IPS-NIHi11 (cell line): ENCODE results near the gene ZNF785.
"Not testable (repeated sequence)": the region's sequence is repeated elsewhere in the genome, so short reads cannot be mapped to it uniquely, and the experiment has no call there.

Experiments
- DNase-seq: peaks from one replicate; pipeline ENCODE4 v3.0.0; 2012; ENCODE audit warnings: mixed read lengths, low spot score

Gene ZNF785

GRCh38 chr16:30565984-30566383, 19.5 kb downstream of the ZNF785 start:
- no peak for DNase-seq

GRCh38 chr16:30565526-30565925, 20.0 kb downstream of the ZNF785 start:
- DNase-seq, result no peak

- DNase-seq, result no peak
Measured at GRCh38 chr16:30562021-30562420, 23.5 kb downstream of the ZNF785 start.

GRCh38 chr16:30561089-30561816, 24.2 kb downstream of the ZNF785 start:
- DNase-seq, result no peak

GRCh38 chr16:30559690-30560089, 25.8 kb downstream of the ZNF785 start:
- DNase-seq, result no peak

GRCh38 chr16:30558789-30559377, 26.6 kb downstream of the ZNF785 start:
- DNase-seq, result no peak

- peak; percentile 93 for DNase-seq
Measured at GRCh38 chr16:30557957-30558788, 27.3 kb downstream of the ZNF785 start, which contains the start of gene ZNF764. Gene ZNF764 (minus strand): TSS chr16:30558374. CDS start chr16:30558182, 192 bp downstream.

GRCh38 chr16:30557707-30557956, 27.9 kb downstream of the ZNF785 start:
- DNase-seq, result no peak

- no peak for DNase-seq
Measured at GRCh38 chr16:30556125-30556473, 29.4 kb downstream of the ZNF785 start.

- DNase-seq, result no peak
Measured at GRCh38 chr16:30555315-30556124, 30.0 kb downstream of the ZNF785 start.

GRCh38 chr16:30554557-30555314, 30.8 kb downstream of the ZNF785 start:
- DNase-seq, result no peak

GRCh38 chr16:30553393-30553899, 32.1 kb downstream of the ZNF785 start:
- no peak for DNase-seq

GRCh38 chr16:30552956-30553355, 32.5 kb downstream of the ZNF785 start:
- DNase-seq, result no peak

- no peak for DNase-seq
Measured at GRCh38 chr16:30551781-30552180, 33.7 kb downstream of the ZNF785 start.

GRCh38 chr16:30548416-30549253, 36.9 kb downstream of the ZNF785 start:
- DNase-seq, result no peak

GRCh38 chr16:30546115-30546514, 39.4 kb downstream of the ZNF785 start:
- no peak for DNase-seq

GRCh38 chr16:30543067-30543466, 42.4 kb downstream of the ZNF785 start:
- DNase-seq, result no peak

GRCh38 chr16:30541502-30542329, 43.8 kb downstream of the ZNF785 start:
- no peak for DNase-seq

- not testable (repeated sequence) for DNase-seq
Measured at GRCh38 chr16:30540916-30541464, 44.5 kb downstream of the ZNF785 start.
